Esophagus squamous epithelium (tissue), 4 donors: Measurements from ENCODE around the gene OBP2B.

Experiments
- POLR2A ChIP-seq, 4 donors: fragments of 450-650 bp; IDR thresholded peaks; one replicate each; pipeline ENCODE4 v1.6.1; 2017; ENCODE audit warnings: antibody characterized with exemption in 4 of 4, mild to moderate bottlenecking in 4 of 4, moderate library complexity in 3 of 4
- TF ChIP-seq, protein P1 (sequence below), 6 experiments: fragments of 450-650 bp in 4 of 6; fragments of 200-600 bp in 2 of 6; sonication (generic) in 2 of 6; IDR thresholded peaks; one replicate each; pipeline ENCODE4 v1.5.1; 2016 to 2019; ENCODE audit warnings: antibody characterized with exemption in 6 of 6, mild to moderate bottlenecking in 4 of 6, moderate library complexity in 4 of 6

DNA sequence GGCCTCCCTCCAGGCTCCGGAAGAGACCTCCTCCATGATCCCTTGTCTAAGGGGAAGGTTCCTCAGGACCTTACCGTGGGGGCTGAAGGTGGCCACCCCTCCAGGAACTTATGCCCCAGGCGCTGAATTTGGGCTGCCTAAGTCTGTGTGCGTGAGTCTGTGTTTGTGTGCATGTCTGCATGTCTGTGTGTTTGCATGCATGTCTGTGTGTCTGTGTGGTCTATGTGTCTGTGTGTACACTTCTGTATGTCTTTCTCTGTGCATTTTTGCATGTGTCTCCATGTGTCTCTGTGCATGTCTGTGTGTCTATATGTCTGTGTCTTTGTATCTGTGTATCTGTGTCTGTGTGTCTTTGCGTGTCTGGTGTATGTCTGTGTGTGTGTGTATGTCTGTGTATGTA, 45.4 kb upstream of the OBP2B start:
- TF ChIP-seq, protein P1, sequence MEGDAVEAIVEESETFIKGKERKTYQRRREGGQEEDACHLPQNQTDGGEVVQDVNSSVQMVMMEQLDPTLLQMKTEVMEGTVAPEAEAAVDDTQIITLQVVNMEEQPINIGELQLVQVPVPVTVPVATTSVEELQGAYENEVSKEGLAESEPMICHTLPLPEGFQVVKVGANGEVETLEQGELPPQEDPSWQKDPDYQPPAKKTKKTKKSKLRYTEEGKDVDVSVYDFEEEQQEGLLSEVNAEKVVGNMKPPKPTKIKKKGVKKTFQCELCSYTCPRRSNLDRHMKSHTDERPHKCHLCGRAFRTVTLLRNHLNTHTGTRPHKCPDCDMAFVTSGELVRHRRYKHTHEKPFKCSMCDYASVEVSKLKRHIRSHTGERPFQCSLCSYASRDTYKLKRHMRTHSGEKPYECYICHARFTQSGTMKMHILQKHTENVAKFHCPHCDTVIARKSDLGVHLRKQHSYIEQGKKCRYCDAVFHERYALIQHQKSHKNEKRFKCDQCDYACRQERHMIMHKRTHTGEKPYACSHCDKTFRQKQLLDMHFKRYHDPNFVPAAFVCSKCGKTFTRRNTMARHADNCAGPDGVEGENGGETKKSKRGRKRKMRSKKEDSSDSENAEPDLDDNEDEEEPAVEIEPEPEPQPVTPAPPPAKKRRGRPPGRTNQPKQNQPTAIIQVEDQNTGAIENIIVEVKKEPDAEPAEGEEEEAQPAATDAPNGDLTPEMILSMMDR (IDR thresholded peaks at IDR 0.05): no peak
- TF ChIP-seq POLR2A (IDR thresholded peaks at IDR 0.05): no peak
